VCaP (cell line): ENCODE results near the gene PTCD2.

ENCODE experiments used
- H3K27ac ChIP-seq: fragments of 450-650 bp; 2 replicates; pipeline ENCODE4 v1.5.1; 2017
- CTCF ChIP-seq: fragments of 450-650 bp; conservative IDR thresholded peaks from 2 replicates; pipeline ENCODE4 v1.5.1; 2017; ENCODE audit warnings: mild to moderate bottlenecking, moderate library complexity

Gene PTCD2

DNA sequence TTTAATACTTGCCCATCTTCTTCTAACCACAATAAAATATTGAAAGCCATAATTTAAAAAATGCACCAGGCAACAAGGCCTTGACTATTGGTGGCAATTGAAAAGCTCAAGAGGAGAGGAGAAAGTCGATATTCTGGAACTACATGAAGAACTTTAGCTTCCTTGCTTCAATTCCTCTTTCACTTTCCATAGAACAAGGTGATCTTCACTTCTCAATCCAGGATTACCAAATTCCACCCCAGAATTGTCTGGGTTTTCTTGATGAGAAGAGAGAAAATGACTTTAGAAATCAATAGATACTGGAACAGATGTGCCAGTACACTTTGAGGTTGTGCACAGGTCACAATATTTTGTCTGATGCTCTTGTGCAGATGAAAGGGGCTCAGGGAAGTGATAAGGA lies 52.2 kb downstream of the PTCD2 start:
- no peak overlapping the region for H3K27ac ChIP-seq
- TF ChIP-seq CTCF: no peak

DNA sequence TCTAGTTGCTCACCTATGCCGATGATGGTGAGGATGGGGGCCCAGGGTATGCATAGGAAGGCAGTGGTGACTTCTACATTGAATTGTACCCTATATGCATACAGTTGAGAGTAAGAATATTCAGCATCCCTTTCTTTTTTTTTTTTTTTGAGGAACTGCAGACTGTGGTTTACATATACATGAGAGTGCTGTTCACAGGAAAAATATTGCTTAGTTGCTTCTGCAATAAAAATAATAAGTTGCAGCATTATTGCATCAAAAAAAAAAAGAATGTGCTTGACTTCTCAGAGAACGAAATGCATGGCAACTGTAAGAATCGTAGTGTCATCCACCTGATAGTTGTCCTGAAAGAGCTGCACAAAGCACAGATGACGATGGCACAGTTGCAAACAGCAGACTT lies 52.8 kb downstream of the PTCD2 start:
- TF ChIP-seq CTCF: no peak
- H3K27ac ChIP-seq: no peak overlapping the region

DNA sequence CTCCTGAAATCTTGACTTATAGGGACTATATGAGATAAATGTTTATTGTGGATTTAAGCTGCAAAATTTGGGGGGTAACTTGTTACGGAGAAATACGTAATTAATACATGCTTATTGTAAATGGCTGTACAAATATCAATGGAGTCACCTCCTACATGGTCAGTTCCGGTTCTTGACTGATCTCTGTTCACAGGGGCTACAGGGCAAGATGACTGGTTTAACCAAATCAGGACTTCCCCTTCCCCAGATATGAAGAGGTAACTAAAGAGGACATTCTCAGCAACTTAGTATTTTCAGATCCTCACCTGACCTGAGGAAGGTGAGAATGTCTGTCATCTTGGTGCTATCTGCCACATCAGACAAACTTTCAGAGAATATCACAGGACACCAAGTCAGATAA lies 54.7 kb downstream of the PTCD2 start:
- no peak for TF ChIP-seq CTCF
- no peak overlapping the region for H3K27ac ChIP-seq

- no peak for TF ChIP-seq CTCF
- H3K27ac ChIP-seq: no peak overlapping the region
Observed at GRCh38 chr5:72376381-72376780, 56.2 kb downstream of the PTCD2 start.

- no peak overlapping the region for H3K27ac ChIP-seq
- no peak for TF ChIP-seq CTCF
Observed at GRCh38 chr5:72377910-72378638, 57.9 kb downstream of the PTCD2 start.

DNA sequence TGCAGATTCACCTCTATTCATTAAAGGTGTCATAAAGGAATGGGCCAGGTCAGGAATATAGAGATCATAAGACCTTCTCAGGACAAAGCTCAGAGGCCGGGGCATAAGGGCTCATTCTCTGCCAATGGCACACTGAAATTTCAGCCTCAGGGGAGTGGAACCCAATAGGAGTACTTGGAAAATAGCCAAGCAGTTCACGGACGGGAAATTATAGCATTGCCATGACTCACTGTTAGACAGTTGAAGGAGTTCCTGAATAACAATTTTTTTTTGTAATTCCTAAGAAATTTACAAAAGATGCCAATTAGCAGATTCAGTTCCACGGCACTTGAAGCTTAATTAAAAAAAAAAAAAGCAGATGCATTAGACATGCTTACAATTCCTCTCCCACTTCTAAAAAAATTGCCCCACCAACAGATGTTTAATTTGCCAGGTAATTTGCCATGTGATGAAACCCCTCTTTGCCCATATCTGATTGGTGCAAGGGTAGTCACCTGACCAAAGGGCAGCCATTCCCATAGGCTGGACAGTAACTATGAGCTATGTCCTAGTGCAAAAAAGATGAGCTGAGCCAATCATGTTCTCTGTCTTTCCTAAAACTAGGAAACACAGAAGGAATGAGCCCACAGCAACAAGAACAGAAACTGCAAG lies 58.6 kb downstream of the PTCD2 start:
- no peak overlapping the region for H3K27ac ChIP-seq
- no peak for TF ChIP-seq CTCF

DNA sequence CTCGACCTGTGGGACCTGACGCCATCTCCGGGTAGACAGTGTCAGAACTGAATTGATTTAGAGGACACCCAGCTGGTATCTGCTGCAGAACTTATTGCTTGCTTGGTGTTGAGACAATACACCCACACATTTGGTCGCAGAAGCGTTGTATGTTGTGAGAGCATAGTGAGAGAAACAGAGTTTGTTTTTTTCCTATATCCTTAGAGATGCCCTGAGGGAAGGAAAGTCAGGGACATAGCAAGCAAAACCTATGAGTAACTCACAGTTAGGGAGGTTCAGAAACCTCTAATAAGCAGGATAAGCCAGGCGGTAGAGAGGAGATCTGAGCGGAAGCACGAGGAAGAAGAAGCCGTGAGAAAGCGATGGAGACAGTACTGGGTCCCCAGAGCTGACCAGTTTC lies 59.8 kb downstream of the PTCD2 start:
- no peak overlapping the region for H3K27ac ChIP-seq
- no peak for TF ChIP-seq CTCF
